CD4-positive, alpha-beta T cell treated with Interleukin-6 at 100 ng/mL for 8 hours (primary cell): ENCODE results near the gene PLXNA2.

ENCODE experiments used
- DNase-seq: peaks from one replicate; pipeline ENCODE4 v3.0.0-alpha.2; 2020; ENCODE audit warnings: mixed read lengths, low spot score

Gene PLXNA2

GRCh38 chr1:208042868-208043267 lies 201.3 kb downstream of the PLXNA2 start:
- DNase-seq = no peak

GRCh38 chr1:208042041-208042615 lies 202.1 kb downstream of the PLXNA2 start:
- no peak for DNase-seq

GRCh38 chr1:208041505-208041904 lies 202.7 kb downstream of the PLXNA2 start:
- DNase-seq = no peak

GRCh38 chr1:208040821-208041297 lies 203.3 kb downstream of the PLXNA2 start:
- no peak for DNase-seq

GRCh38 chr1:208039536-208040332 lies 204.4 kb downstream of the PLXNA2 start:
- DNase-seq = no peak

- DNase-seq = no peak
These were observed 205.9 kb downstream of the PLXNA2 start for GRCh38 chr1:208038303-208038702.

GRCh38 chr1:208036918-208037766 lies 207.0 kb downstream of the PLXNA2 start:
- no peak for DNase-seq

GRCh38 chr1:208036106-208036808 lies 207.9 kb downstream of the PLXNA2 start:
- no peak for DNase-seq

GRCh38 chr1:208034135-208034534 lies 210.0 kb downstream of the PLXNA2 start:
- no peak for DNase-seq

- DNase-seq = no peak
These were observed 210.9 kb downstream of the PLXNA2 start for GRCh38 chr1:208033236-208033635.

GRCh38 chr1:208031932-208032320 lies 212.3 kb downstream of the PLXNA2 start:
- no peak for DNase-seq

- DNase-seq = no peak
These were observed 212.8 kb downstream of the PLXNA2 start for GRCh38 chr1:208031316-208031931.

- no peak for DNase-seq
These were observed 213.7 kb downstream of the PLXNA2 start for GRCh38 chr1:208030288-208031091.

- no peak for DNase-seq
These were observed 214.6 kb downstream of the PLXNA2 start for GRCh38 chr1:208029381-208030287.

GRCh38 chr1:208028526-208028925 lies 215.7 kb downstream of the PLXNA2 start:
- no peak for DNase-seq

GRCh38 chr1:208027861-208028260 lies 216.3 kb downstream of the PLXNA2 start:
- DNase-seq = no peak

GRCh38 chr1:208026880-208027438 lies 217.2 kb downstream of the PLXNA2 start:
- DNase-seq = no peak

GRCh38 chr1:208025031-208025430 lies 219.2 kb downstream of the PLXNA2 start:
- DNase-seq = no peak

GRCh38 chr1:208024406-208024805 lies 219.8 kb downstream of the PLXNA2 start:
- DNase-seq = no peak
